GM12875 (cell line): ENCODE measurements around the gene PDE6A.

Experiments
- H3K4me3 ChIP-seq: one replicate; pipeline ENCODE4 v1.5.1; 2011; ENCODE audit warnings: low read depth, low read length, control low read depth
- CTCF ChIP-seq: IDR thresholded peaks from 2 replicates; pipeline ENCODE4 v1.5.1; 2011; ENCODE audit warnings: low read depth, mild to moderate bottlenecking, control low read depth, inconsistent platforms, low read length, moderate library complexity, borderline replicate concordance; ENCODE audit not compliant: insufficient read depth

The PDE6A gene

DNA sequence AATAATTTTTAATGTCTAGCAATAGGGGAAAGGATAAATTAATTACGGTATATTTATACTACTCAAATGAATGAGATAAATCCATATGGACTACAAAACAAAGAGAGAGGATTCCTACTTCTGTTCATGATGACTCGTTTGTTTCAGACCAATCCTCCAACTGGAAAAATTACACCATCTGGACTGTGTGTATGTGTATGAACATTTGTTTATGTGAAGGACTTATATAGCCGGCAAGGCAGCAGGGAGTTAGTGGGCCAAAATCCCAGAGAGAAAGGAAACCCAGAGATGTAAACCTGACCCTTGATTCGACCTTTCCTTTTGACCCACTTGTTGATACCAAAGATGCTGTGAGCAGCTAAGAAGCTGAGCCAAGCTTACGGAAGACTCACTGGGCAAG, 20.1 kb downstream of the PDE6A start:
- no peak overlapping the region for H3K4me3 ChIP-seq
- no peak for TF ChIP-seq CTCF

GRCh38 chr5:149922950-149923349, 21.6 kb downstream of the PDE6A start:
- H3K4me3 ChIP-seq = no peak overlapping the region
- TF ChIP-seq CTCF = no peak

GRCh38 chr5:149921597-149921996, 23.0 kb downstream of the PDE6A start:
- H3K4me3 ChIP-seq = no peak overlapping the region
- TF ChIP-seq CTCF = no peak

GRCh38 chr5:149917073-149917676, 27.4 kb downstream of the PDE6A start:
- no peak for TF ChIP-seq CTCF

DNA sequence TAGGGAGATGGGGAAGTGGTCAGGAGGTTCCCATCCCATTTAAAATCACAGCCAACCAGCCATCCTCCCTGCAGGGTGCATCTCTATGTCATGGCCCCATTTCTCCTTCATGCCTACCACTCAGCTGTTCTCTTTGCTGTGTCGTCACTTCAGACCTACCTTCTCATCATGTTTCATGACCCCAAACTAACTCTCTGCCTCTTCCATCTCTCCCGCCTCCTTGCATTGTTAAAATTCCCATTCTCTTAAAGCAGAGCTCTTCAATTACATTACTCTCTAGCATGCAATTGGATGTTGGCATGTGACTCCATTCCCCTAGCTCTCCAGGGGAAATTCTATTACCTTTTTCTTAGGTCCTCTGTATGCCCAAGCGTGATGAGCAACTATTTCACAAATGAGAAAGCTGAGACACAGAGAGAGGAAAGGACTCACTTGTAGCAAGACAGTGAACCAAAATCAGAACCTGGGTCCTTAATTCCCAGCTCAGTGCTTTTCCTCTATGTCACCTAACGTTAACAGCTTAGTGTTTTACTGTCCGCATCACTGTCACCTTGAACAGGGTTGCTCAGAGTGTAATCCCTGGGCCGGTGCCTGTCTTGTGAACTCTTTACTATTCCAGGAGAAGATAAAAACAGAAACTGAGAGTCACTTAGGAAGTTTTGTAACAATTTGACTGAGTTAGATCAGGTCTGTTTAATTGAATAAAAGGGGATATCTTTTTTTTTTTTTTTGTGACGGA, 28.1 kb downstream of the PDE6A start:
- no peak for TF ChIP-seq CTCF
- no peak overlapping the region for H3K4me3 ChIP-seq

More at GRCh38 chr5:149917073-149917676, 27.4 kb downstream of the PDE6A start:
- no peak overlapping the region for H3K4me3 ChIP-seq

DNA sequence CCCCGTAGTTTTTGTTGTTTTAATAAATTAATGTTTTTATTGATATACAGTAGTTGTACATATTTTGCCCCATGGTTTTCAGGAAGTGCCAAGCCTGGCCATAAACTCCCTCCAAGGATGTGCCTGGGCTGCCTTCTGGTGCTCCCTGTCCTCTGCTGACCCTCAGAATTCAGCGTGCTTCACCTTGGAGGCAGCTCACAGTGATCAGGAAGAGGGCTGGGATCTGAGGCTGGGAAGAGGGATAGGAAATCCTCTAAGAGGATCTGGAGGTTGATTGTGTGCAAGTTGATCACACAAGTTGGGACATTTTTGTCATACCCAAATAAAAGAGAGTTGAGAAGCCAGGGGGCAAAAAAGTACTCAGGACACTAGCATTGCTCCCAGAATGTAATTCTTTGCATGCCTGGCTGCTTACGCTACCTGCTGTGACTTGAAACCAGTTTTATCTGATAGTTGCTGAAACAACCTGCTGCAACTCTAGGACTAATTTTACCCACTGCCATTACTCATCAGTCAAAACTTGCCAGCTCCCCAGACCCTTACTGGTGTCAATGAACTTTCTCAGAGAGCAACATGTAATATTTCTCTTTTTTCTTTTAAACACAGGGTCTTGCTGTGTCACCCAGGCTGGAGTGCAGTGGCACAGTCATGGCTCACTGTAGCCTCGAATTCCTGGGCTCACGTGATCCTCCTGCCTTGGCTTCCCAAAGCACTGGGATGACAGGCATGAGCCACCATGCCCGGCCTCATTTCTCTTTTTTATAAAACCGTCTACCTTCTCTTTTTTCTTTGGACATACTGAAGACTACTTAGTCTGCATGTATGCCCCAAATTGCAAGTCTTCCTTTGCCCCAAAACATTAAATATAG, 29.0 kb downstream of the PDE6A start:
- H3K4me3 ChIP-seq = no peak overlapping the region
- no peak for TF ChIP-seq CTCF
